Measurements from ENCODE around the gene CCDC50. TPM values are rescaled to one million over a fixed set of nuclear protein-coding genes. Genes with fewer than 3 reads are reported as not detected.

CCDC50 gene
- total RNA-seq, 1 donor from 2014 or later = 64.7 TPM

DNA sequence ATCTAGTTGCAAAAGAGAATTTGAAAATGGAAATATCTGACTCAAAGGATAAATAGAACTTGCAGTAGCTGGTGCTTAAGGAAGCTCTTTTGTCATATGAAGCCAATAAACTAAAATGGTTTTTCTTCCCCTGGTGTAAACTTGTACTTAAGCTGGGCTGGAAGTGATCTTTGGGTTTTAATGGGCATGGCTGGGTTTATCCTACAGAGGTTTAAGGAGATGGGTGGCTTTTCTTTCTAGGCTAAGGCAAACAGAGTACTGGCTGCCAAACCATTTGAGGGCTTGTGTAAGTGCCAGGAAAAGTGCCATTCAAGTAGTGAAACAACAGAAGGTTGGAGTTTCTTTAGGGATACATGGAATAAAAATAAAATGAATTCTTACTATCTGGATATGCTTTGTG lies 13.2 kb downstream of the CCDC50 start:
- ATAC-seq (no peak), DNase-seq (ENCODE audit: low spot score) (no peak)
- intact Hi-C loops (cut with DNase I) = no loop called here

DNA sequence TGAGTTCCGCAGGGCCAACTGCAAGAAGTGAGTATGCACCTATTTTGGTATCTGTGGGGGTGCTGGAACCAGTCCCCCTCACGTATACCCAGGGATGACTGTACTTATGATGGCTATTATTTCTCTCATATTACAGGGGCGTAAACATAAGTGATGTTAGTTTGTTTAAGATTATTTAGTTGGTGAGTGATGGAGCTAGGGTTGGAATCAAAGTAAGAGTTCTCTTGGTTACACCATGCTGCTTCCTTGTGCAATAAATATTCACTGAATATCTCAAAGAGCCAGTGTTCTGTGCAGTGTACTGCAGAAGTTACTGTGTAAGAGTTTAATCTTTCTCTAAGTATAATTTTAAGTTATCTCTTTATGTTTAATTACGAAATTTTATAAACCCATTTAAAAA lies 13.9 kb downstream of the CCDC50 start:
- no peak for DNase-seq (ENCODE audit: low spot score)
- no peak for ATAC-seq
- intact Hi-C loops (cut with DNase I) = no loop called here

DNA sequence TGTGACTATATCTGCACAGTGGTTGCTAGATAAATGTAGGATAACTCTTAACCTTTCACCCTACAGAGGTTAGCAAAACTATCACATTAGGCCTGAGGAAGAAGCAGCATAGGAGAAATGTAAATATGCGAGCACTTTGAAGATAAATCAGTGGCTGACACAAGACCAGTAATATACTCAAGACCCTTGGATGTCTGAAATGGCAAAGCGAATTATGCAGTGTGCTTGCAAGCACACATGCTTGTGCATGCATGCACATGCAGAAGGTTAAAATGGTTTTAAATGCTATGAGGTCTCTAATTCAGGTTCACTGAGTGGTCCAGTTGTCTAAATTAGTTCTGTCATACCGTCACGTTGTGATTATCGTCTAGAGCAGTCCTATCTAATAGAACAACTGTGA lies 14.7 kb downstream of the CCDC50 start:
- DNase-seq (ENCODE audit: low spot score) = no peak
- no peak for ATAC-seq
- intact Hi-C loops (cut with DNase I) = no loop called here

DNA sequence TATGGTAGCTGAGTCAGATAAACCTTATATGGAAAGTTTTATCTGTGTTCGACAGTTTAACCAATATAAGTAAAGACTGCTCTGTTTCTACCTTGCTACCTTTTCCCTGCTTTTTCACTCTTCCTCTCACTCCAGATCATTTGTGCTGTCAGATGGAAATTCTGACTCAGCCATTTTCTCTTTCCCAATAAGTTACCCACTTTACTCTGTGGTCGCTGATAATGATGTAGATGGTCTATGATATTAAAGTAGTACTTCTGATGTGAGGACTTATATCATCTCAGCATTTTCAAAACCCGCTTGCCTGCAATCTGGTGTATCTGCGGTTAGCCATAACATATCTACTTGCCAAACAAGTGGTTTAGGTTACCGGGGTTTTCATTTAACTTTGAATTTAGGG lies 16.1 kb downstream of the CCDC50 start:
- DNase-seq (ENCODE audit: low spot score) = no peak
- no peak for ATAC-seq
- intact Hi-C loops (cut with DNase I) = no loop called here

DNA sequence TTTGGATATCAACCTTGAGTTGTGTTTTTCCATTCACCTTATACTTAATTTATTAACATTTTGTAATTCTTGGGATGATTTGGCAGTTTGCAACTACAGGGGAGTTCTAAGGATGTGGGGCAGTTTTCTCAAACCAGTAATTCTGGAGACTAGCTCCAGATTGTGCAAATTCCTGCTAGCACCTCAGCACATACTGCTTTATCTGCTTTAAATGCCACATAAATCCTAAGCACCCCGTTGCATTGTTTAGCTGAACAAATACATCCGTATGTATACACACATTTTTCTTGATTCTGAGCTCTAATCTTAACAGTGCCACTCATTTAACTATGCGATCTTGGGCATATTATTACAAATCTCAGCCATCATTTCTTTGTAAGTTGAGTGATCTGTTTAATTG lies 18.0 kb downstream of the CCDC50 start:
- ATAC-seq (no peak), DNase-seq (ENCODE audit: low spot score) (no peak)
- intact Hi-C loops (cut with DNase I) = no loop called here

DNA sequence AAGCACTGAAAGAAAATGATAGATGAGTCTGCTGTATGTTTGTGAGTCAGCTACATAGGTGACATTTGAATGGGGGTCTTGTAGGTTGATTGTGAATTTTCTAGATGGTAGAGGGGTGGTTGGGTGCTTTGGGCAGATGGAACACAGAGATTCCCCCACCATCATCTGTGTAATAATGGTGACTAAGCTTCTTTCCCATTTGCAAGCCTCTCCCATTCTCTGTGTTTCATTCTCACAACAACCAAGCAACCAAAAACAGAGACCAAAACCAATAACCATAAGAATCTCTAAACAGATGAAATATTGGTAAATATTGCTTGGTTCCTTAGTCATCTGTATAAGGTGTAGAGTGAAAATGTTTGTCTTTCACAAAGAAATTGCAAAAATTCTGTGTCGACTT lies 18.9 kb downstream of the CCDC50 start:
- no peak for ATAC-seq
- intact Hi-C loops (cut with DNase I) = no loop called here
- DNase-seq (ENCODE audit: low spot score) = no peak

DNA sequence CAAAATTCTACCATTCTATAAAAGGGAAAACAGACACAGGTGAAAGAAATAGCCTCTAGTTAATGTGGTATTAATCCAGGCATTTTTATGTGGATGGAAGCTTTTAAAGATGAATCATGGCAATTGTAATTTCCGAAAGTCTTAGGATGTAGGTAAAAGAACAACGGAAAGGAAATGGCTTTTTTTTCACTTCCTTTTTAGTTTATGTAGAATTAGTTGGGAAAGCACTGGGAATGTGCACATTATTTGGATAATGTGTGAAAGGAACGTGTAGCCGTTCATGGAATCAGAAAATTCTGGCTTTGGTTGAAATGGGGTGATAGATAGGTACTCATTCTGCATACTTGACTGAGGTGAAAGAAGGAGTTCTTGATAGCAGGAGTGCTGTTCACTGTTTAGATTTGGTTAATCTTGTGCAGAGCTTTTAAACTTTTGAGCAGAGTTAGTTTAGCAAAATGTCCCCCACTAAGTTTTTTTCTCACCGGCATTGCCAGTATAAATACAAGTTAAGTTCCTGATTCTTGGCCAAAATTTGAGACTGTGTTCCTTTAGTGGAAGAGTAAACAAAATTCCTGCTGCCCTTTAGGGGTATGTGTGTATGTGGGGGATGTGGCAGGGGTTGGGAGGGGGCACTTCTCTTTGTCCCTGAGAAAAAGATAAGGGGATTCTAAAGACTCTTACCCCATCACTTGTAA lies 21.3 kb downstream of the CCDC50 start:
- intact Hi-C loops (cut with DNase I) = no loop called here
- ATAC-seq (no peak), DNase-seq (ENCODE audit: low spot score) (no peak)

DNA sequence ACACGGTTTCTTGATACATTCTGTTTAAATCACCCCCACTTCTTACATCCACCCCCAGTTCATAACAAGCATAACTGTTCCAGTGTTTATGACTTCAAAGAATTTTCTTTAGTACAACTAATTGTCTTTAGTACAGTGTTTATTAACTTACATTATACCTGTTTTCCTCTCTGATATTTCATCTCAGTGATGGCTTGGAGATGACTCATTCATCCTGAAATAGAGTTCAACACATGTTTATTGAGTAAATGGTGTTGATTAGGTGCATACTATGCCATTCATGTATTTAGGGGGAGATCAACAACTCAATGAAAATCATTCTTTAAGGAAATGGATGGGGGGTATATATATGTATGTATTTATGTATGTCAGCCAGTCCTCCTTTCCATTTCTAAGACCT lies 22.8 kb downstream of the CCDC50 start:
- intact Hi-C loops (cut with DNase I) = no loop called here
- ATAC-seq (no peak), DNase-seq (ENCODE audit: low spot score) (no peak)

DNA sequence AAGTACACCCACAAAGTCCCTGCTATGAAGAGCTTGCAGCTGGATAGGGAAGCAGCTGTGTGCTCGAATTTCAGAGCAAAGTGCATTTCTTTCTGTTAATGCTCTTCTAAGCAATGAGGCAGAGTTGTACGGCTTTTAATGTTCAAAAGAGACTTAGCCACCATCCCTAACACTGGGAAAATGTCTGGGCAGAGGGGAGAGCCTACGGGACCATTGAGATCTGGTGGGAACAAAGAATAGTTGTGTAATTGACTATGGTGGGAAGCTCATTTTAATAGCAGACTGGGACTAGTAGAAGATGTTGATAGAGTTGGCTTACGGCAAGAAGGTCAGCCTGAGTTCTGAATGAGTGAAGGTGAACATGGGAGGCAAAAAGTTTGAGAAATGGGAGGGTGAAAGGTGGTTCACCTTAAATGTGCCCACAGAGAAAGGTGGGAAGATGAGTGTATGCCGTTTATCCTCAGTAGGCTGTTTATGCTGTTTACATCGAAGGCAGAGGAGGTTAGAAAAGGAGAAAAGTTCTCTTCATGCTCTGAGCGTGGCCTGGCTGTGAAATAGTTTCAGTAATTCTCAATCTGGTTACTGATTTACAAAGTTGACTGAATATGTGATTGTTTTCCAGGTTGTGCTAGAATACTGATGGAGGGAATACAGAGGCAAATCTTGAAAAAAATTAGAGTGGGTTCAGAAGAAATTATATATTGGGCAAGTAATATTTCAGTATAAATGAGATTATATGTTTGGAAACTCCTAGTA lies 24.0 kb downstream of the CCDC50 start:
- ATAC-seq (peak; percentile 35), DNase-seq (ENCODE audit: low spot score) (no peak)
- intact Hi-C loops (cut with DNase I) = no loop called here

DNA sequence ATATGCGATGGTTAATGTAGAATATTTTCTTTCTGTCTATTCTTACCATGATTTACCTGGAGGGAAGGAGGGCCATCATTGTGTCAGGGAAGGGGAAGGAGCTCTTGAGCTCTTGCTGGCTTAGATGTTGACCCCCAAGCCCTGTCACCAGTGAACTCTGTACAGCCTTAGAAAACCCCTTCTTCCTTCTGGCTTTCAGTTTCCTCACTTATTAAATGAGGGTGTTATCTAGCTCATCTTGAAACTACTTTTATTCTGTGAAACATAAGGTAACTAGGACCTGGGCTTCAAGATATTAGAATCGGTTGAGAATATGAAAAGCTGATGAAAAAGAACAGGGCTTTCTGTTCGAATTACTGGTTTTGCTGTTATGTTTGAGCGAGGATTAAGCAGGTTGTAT lies 26.2 kb downstream of the CCDC50 start:
- intact Hi-C loops (cut with DNase I) = no loop called here
- no peak for DNase-seq (ENCODE audit: low spot score)
- no peak for ATAC-seq

DNA sequence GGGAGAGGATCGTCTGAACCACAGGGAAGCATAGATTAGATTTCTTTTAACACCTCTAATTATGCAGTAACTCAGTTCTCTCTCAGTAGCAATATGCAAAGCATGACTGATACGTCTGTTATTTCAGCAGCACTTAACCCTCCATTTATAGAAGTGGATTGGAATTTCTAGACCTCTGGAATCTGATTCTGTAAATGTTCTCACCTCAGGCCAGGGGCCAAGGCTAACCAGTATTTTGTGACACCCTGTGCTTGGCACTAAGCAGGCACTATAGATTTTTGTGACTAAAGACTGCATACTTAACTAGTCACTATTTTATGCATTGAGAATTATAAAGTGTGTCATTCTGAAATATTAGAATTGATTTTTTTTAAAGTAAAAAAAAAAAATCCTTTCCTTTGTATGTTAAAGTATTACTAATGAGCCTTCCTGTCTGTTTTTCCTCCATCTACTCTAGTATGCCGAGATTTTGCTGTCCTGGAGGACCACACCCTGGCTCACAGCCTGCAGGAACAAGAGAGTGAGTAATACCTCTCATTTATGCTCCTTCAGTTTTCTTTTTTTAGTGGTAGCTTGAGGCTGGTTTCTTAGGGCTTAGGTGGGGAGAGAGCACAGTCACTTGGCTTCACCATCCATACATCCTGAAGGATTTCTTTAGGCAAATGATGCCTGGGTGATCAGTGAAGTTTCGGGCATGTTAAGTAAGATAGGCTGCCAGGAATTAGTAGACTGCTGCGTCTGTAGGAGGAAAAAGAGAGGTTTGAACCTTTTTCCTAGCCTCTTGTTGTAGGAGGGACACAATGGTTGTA lies 27.6 kb downstream of the CCDC50 start:
- intact Hi-C loops (cut with DNase I) = no loop called here
- DNase-seq (ENCODE audit: low spot score) = no peak
- ATAC-seq = no peak

DNA sequence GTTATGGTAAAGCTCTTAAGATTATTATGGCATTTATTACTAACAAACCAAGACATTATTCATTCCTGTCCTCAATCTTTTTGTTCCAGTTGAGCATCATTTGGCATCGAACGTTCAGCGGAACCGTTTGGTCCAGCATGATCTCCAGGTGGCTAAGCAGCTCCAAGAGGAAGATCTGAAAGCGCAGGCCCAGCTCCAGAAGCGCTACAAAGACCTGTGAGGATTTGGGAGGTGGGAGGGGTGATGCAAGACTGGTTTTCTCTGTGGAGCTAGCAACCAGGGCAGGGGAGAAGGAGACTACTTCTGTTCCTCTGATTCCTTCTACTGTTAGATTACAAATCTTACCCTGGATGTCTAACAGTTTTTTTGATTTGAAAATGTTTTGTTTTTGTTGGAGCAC lies 28.7 kb downstream of the CCDC50 start:
- ATAC-seq (no peak), DNase-seq (ENCODE audit: low spot score) (no peak)
- intact Hi-C loops (cut with DNase I) = no loop called here

DNA sequence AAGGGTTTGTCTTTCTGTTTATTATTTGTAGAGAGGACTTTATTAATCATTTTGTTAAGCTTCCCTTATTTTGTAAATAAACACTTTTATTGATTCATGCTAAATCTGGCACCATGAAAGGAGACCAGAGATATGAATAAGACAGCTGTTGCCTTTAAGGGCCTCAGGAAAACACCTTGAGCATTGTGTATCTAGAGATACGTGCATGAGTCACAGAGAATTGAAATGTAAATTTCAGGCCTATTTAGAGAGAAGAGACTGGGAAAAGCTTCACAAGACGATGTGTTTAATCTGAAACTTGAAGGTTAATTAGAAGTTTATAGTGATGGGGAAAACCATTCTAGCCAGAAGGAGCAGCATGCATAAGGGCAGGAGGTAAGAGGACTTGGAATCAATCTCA lies 29.7 kb downstream of the CCDC50 start:
- ATAC-seq = no peak
- intact Hi-C loops (cut with DNase I) = no loop called here
- no peak for DNase-seq (ENCODE audit: low spot score)

DNA sequence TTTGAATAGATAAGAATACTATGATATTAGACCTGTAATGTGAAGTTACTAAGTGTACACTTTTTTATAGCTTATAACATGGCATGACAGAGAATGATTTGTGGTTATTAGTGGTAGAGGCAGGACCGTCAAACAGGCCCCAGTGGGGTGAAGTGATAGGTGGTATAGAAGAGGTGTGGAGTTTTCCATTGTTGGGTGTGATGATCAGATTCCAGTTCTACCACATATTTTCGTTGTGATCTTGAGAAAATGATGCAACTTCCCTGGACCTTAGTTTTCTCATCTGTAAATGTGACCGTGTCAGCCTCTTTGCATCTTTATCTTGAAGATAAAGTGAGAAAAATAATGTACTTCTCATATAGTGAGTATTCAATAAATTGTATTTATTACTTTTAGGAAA lies 31.4 kb downstream of the CCDC50 start:
- no peak for DNase-seq (ENCODE audit: low spot score)
- intact Hi-C loops (cut with DNase I) = no loop called here
- ATAC-seq = no peak

DNA sequence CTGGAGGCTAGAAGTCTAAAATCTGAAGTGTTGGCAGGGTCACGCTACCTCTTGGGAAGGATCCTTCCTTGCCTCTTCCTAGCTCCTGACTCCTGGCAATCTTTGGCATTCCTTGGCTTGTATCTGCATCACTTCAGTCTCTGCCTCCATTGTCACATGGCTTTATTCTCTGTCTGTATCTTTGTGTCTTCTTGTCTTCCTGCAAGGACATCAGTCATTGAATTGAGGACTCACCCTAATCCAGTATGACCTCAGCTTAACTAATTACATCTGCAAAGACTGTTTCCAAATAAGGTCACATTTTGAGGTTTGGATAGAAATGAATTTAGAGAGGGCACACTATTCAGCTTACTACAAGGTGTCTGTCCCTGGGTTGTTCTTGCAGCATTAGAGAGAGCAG lies 32.3 kb downstream of the CCDC50 start:
- no peak for ATAC-seq
- no peak for DNase-seq (ENCODE audit: low spot score)
- intact Hi-C loops (cut with DNase I) = no loop called here

DNA sequence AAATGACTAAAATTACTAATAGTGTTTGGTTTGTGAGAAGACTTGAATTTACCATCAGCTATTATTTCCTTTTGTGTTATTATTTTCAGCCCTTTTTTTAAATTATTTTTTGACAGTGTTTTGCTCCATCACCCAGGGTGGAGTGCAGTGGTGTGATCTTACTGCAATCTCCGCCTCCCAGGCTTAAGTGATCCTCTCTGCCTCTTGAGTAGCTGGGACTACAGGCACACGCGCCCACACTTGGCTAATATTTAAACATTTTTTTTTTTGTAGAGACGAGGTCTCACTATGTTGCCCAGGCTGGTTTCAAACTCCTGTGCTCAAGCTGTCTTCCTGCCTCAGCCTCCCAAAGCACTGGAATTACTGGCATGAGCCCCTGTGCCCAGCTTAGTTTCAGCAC lies 32.8 kb downstream of the CCDC50 start:
- DNase-seq (ENCODE audit: low spot score) (no peak), ATAC-seq (no peak)
- intact Hi-C loops (cut with DNase I) = no loop called here

DNA sequence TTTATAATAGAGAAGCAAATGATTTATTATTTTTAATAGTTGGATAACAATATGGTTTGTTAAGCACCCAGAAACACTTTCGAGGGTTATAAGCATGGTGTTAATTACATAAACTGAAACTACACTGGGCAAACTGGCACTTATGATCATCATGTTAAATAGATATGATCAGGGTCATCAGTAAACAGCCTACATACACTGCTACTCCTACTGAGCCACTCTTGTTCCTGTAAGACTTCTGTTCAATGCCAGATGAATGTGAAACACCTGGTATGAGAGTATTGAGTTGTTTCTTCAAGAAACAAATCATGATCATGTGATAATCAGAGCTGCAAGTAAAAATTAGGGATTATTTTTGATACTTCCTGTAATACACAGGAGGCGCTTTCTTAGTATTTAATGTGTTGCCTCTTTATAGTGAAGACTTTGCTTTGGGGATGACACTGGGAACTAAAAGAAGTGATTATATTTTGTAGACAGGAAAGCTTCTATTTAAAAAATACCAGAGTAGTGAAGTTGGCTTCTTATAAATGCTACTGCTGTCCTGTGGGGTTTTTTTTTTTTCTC lies 33.4 kb downstream of the CCDC50 start:
- intact Hi-C loops (cut with DNase I) = no loop called here
- DNase-seq (ENCODE audit: low spot score) (no peak), ATAC-seq (no peak)

DNA sequence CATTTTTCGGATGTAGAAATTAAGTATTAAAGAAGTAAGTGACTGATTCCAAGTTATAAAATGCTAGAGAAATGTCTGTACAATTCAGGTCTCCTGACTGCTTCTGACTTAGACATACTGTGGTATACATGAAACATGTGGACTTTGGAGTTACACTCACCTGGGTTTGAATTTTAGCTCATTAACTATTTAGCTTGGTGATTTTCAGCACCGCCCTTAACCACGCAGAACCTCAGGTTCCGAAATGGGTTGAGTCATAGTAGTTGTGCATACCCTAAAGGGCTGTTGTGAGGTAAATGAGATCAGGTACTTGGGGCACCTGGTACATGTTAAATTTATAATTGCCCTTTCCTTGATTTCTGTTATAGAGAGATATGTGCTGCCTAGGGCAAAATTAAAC lies 34.0 kb downstream of the CCDC50 start:
- DNase-seq (ENCODE audit: low spot score) (no peak), ATAC-seq (no peak)
- intact Hi-C loops (cut with DNase I) = no loop called here

DNA sequence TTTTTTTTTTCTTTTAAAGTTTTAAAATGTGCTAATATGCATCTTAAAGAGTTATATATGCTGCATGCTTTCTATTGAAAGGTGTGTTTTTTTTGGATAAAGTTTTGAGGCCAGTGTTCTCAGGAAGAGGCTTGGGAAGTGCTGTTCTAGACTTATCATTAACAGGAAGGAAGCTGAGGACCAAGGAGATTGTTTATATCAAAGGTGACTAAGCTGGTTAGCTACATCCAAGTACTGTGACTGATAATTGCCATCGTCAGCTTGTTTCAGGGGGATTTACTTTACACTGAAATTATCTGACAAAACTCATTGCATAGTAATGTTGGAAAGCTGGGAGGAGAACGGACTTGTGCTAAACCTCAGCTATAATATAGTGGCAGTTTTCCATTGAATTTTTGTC lies 37.5 kb downstream of the CCDC50 start:
- intact Hi-C loops (cut with DNase I) = no loop called here
- DNase-seq (ENCODE audit: low spot score) = no peak
- no peak for ATAC-seq
